Cardiac muscle cell (in vitro differentiated cells and primary cell): ENCODE measurements around the gene TFB2M. TPM values are rescaled to one million over a fixed set of nuclear protein-coding genes. Genes with fewer than 3 reads are reported as not detected.
A peak's percentile ranks its signal among the peaks of the same experiment; 100 is the strongest.
"Not testable (repeated sequence)": the region's sequence is repeated elsewhere in the genome, so short reads cannot be mapped to it uniquely, and the experiment has no call there.

ENCODE experiments used
- DNase-seq, 2 donors: peaks; one replicate each; pipeline versions ENCODE4 v3.0.0 to v3.0.0-alpha.2; 2010 to 2017; ENCODE audit warnings: low read depth in 1 of 2, low spot score in 1 of 2
- H3K27ac ChIP-seq: fragments of 200-600 bp; sonication (generic); 2 replicates; pipeline ENCODE4 v1.5.1; 2016
- H3K27me3 ChIP-seq: fragments of 200-600 bp; sonication (generic); 2 replicates; pipeline ENCODE4 v1.6.0; 2016; ENCODE audit warnings: control low read depth
- H3K36me3 ChIP-seq: fragments of 200-600 bp; sonication (generic); 2 replicates; pipeline ENCODE4 v1.5.1; 2016; ENCODE audit warnings: control low read depth
- H3K4me1 ChIP-seq: fragments of 200-600 bp; sonication (generic); 2 replicates; pipeline ENCODE4 v1.8.1; 2017; ENCODE audit warnings: low read depth, mild to moderate bottlenecking, mixed run types
- H3K4me3 ChIP-seq: fragments of 200-600 bp; sonication (generic); 2 replicates; pipeline ENCODE4 v1.5.1; 2016; ENCODE audit warnings: mild to moderate bottlenecking
- H3K9me3 ChIP-seq: fragments of 200-600 bp; sonication (generic); 2 replicates; pipeline ENCODE4 v1.5.1; 2017; ENCODE audit warnings: low read depth, mild to moderate bottlenecking, control low read depth
- polyA plus RNA-seq: library from polyadenylated mRNA; unstranded; fragments of >200 nt; fragmentation: Nextera tagmentation; extraction: Ambion mirVana; gene quantifications from 2 replicates; pipeline ENCODE4 v1.2.1, GENCODE V29; 2016
- total RNA-seq: library from RNA; depleted of rRNA; stranded (reverse); fragments of >200 nt; gene quantifications from 2 replicates; pipeline ENCODE4 v1.2.3, GENCODE V29; 2016
- TF ChIP-seq, protein P1 (sequence below): IDR thresholded peaks from 2 replicates; pipeline ENCODE4 v1.5.1; 2012; ENCODE audit warnings: low read depth, mild to moderate bottlenecking, low read length

TFB2M gene
- total and polyA plus RNA-seq, 2 experiments from 2014 or later: 7.3 to 9.4 TPM

DNA sequence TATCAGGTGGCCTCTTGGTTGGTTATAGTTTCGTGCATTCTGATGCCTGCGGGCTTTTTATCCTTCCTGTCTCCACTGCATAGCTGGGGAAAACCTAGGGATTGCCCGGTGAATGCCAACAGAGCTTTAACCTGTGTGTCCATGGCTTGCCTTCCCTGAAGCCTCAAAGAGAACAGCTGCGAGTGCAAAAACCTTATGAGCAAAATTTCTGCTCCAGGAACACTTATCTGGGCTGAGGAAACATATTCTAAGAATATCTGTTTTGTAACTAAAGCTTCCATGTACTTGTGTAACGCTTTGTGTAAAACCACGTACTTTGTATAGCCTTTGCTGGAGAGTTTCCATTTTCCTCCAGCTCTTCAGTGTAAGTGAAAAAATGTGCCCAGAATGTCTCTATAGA lies 7.4 kb upstream of the TFB2M start:
- peak in 1 of 2 donors; percentile 73 for DNase-seq
- H3K27me3 ChIP-seq: no peaks in the 10 kb centered on the region
- peak overlapping the region; percentile 59 for H3K27ac ChIP-seq
- H3K4me3 ChIP-seq: no peak overlapping the region
- H3K4me1 ChIP-seq: peaks cover 13% of the 10 kb centered on the region
- TF ChIP-seq, protein P1, sequence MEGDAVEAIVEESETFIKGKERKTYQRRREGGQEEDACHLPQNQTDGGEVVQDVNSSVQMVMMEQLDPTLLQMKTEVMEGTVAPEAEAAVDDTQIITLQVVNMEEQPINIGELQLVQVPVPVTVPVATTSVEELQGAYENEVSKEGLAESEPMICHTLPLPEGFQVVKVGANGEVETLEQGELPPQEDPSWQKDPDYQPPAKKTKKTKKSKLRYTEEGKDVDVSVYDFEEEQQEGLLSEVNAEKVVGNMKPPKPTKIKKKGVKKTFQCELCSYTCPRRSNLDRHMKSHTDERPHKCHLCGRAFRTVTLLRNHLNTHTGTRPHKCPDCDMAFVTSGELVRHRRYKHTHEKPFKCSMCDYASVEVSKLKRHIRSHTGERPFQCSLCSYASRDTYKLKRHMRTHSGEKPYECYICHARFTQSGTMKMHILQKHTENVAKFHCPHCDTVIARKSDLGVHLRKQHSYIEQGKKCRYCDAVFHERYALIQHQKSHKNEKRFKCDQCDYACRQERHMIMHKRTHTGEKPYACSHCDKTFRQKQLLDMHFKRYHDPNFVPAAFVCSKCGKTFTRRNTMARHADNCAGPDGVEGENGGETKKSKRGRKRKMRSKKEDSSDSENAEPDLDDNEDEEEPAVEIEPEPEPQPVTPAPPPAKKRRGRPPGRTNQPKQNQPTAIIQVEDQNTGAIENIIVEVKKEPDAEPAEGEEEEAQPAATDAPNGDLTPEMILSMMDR: no peak
- no peaks in the 10 kb centered on the region for H3K36me3 ChIP-seq
- no peaks in the 10 kb centered on the region for H3K9me3 ChIP-seq

DNA sequence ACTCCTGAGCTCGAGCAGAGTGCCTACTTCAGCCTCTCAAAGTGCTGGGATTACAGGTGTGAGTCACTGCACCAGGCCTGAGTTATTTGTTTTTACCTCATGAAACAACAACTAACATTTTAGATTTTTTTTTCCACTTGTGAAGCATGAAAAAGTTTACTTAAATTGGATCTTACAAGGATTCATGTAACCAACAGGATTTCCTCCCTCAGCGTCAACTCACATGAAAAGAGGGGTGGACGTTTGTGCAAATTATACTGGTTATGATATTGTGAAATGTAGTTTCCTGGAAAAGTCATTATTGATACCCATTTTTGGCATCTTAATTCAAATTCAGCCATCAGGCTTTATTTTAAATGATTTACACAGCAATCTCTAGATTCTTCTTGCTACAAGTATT lies 6.7 kb upstream of the TFB2M start:
- no peak overlapping the region for H3K27ac ChIP-seq

DNA sequence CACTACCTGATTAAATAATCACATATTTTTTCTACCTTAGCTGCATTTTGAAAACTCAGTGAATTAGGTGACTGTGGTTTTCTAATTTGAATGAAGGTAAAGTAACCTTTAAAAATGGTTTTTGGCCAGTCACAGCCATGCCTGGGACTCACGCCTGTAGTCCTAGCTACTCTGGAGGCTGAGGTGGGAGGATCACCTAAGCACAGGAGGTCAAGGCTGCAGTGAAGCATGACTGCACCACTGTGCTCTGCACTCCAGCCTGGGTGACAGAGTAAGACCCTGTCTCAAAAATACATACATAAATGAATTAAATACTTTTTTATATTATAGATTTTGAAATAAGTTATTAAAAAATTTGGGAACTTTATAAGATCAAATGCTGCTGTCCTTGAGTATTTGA lies 5.9 kb upstream of the TFB2M start:
- Histone ChIP-seq H3K9me3 (no peaks in the 10 kb centered on the region), H3K36me3 (no peaks in the 10 kb centered on the region), H3K4me1 (peaks cover 3% of the 10 kb centered on the region), H3K27me3 (no peaks in the 10 kb centered on the region), H3K27ac (no peak overlapping the region), H3K4me3 (no peak overlapping the region)
- no peak for DNase-seq
- TF ChIP-seq, protein P1: no peak

More for the DNA sequence above, 6.7 kb upstream of the TFB2M start:
- DNase-seq: no peak
- Histone ChIP-seq H3K4me1 (peaks cover 6% of the 10 kb centered on the region), H3K36me3 (no peaks in the 10 kb centered on the region), H3K27me3 (no peaks in the 10 kb centered on the region), H3K9me3 (no peaks in the 10 kb centered on the region), H3K4me3 (no peak overlapping the region)
- TF ChIP-seq, protein P1: no peak

GRCh38 chr1:246571309-246571708 lies 5.2 kb upstream of the TFB2M start:
- H3K27me3 ChIP-seq, H3K27ac ChIP-seq, H3K4me1 ChIP-seq, H3K4me3 ChIP-seq, H3K36me3 ChIP-seq, DNase-seq, H3K9me3 ChIP-seq: not testable (repeated sequence)

- no peak overlapping the region for H3K4me3 ChIP-seq
- no peaks in the 10 kb centered on the region for H3K27me3 ChIP-seq
- no peaks in the 10 kb centered on the region for H3K36me3 ChIP-seq
- TF ChIP-seq, protein P1: no peak
- H3K27ac ChIP-seq: no peak overlapping the region
- DNase-seq: no peak
- no peaks in the 10 kb centered on the region for H3K9me3 ChIP-seq
- H3K4me1 ChIP-seq: peaks cover 3% of the 10 kb centered on the region
These were observed 3.5 kb upstream of the TFB2M start for GRCh38 chr1:246569248-246570238.

DNA sequence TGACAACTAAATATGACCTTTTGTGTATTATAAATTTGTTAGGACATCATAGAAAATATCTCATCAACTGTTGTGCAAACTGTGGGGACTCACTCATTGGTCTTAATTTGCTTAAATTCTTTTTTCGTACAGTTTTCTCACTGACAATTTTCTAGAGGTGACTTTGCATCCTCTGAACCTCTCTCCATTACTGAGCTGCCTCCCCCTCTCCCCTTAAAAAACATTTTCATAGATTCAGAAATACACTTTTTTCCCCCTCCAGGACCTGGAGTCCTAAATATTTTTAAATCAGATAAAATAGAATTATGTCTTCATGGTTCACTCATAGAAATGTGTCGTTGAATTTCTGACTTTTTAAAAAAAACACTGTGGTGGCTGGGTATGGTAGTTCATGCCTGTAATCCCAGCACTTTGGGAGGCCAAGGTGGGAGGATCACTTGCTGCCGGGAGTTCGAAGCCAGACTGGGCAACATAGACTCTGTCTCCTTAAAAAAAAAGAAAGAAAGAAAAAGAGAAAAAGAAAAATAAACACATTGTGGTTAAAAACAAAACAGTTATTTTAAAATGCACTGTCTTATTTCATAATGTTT lies 1.7 kb upstream of the TFB2M start:
- Histone ChIP-seq H3K4me1 (peaks cover 3% of the 10 kb centered on the region), H3K27me3 (no peaks in the 10 kb centered on the region), H3K9me3 (no peaks in the 10 kb centered on the region), H3K36me3 (no peaks in the 10 kb centered on the region), H3K27ac (peak overlapping the region; percentile 74), H3K4me3 (peak overlapping the region; percentile 78)
- no peak for DNase-seq
- TF ChIP-seq, protein P1: no peak
